Spleen (tissue), 7 donors: ENCODE results near the gene UBE2K.

Experiments used
- POLR2A ChIP-seq, 3 donors: fragments of 450-650 bp; IDR thresholded peaks; one replicate each; pipeline ENCODE4 v1.5.1; 2017; ENCODE audit warnings: antibody characterized with exemption in 3 of 3, mild to moderate bottlenecking in 1 of 3
- POLR2AphosphoS5 ChIP-seq, 3 donors: sonication (generic); formaldehyde crosslinking; IDR thresholded peaks; one replicate each; pipeline ENCODE4 v1.5.1; 2017; ENCODE audit warnings: antibody characterized with exemption in 3 of 3
- TF ChIP-seq, protein P1 (sequence below), 11 experiments: fragments of 200-600 bp in 7 of 11; fragments of 450-650 bp in 4 of 11; sonication (generic) in 4 of 11; IDR thresholded peaks in 8 of 11; conservative IDR thresholded peaks in 3 of 11; 1 replicate in 7 of 11; 2 replicates in 4 of 11; pipeline versions ENCODE4 v1.4.0 to v1.8.0; 2016 to 2021; ENCODE audit warnings: antibody characterized with exemption in 11 of 11, inconsistent platforms in 4 of 11, mild to moderate bottlenecking in 1 of 11
- donor health status: DM: no; HTN: no; CAD: no; lungs with moderate emphysema.
- donor health status: DM: no; HTN: no; CAD: no.
- donor health status: DM: no; HTN: no; CAD: no.

DNA sequence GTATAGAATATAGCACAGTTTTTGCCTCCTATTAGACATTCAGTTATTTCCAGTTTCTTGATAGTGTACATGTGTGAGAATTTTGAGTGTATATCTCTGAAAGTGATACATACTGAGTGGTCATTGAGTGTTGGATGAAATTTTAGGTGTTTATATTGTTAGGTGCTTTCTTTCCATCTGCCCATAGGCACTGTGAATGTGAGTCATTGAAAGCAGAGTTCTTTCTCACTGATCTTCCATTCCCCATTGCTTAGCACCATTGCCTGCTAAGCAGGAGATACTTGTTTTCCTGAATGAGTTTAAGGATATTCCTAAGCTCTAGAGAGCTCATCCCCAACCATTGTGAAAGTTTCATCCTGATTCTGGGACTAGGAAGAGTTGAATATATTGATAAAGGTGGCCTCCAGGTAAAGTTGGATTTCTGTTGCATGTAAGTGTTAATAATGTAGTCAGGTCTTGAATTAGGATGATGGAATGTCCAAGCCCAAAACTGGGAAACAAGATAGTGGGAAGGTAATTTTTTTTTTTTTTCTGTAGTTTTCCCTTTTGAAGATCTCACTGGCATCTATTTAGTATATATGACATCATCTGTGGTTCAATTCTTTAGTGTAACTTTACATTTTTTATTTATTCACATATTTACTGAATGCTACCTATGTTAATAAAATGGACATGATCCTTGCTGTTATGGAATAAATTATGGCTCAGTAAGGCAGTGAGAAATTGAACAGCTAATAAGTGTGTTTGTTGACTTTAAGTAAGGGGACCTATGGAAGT lies 22.1 kb downstream of the UBE2K start:
- TF ChIP-seq, protein P1, sequence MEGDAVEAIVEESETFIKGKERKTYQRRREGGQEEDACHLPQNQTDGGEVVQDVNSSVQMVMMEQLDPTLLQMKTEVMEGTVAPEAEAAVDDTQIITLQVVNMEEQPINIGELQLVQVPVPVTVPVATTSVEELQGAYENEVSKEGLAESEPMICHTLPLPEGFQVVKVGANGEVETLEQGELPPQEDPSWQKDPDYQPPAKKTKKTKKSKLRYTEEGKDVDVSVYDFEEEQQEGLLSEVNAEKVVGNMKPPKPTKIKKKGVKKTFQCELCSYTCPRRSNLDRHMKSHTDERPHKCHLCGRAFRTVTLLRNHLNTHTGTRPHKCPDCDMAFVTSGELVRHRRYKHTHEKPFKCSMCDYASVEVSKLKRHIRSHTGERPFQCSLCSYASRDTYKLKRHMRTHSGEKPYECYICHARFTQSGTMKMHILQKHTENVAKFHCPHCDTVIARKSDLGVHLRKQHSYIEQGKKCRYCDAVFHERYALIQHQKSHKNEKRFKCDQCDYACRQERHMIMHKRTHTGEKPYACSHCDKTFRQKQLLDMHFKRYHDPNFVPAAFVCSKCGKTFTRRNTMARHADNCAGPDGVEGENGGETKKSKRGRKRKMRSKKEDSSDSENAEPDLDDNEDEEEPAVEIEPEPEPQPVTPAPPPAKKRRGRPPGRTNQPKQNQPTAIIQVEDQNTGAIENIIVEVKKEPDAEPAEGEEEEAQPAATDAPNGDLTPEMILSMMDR (IDR thresholded peaks at IDR 0.05 in 8 of 11, conservative IDR thresholded peaks at IDR 0.05 in 3 of 11), result no peak
- TF ChIP-seq POLR2AphosphoS5 (IDR thresholded peaks at IDR 0.05), result no peak
- no peak for TF ChIP-seq POLR2A (IDR thresholded peaks at IDR 0.05)
